Kidney tubule cell (primary cell): ENCODE measurements around the gene NDUFA11.
A peak's percentile ranks its signal among the peaks of the same experiment; 100 is the strongest.
"Not testable (repeated sequence)": the region's sequence is repeated elsewhere in the genome, so short reads cannot be mapped to it uniquely, and the experiment has no call there.

Source experiments
- DNase-seq: peaks from one replicate; pipeline ENCODE4 v3.0.0-alpha.2; 2018; ENCODE audit warnings: low spot score

NDUFA11 gene

GRCh38 chr19:5889288-5889971 is 14.2 kb downstream of the NDUFA11 start:
- DNase-seq, result no peak

- not testable (repeated sequence) for DNase-seq
Measured at GRCh38 chr19:5884065-5884811, 19.4 kb downstream of the NDUFA11 start.

- DNase-seq, result not testable (repeated sequence)
Measured at GRCh38 chr19:5883157-5883873, 20.3 kb downstream of the NDUFA11 start.

GRCh38 chr19:5882421-5882968 is 21.1 kb downstream of the NDUFA11 start:
- no peak for DNase-seq

- no peak for DNase-seq
Measured at GRCh38 chr19:5881543-5882299, 21.9 kb downstream of the NDUFA11 start.

- DNase-seq, result peak; percentile 73
Measured at GRCh38 chr19:5880604-5881078, 22.9 kb downstream of the NDUFA11 start.

GRCh38 chr19:5880196-5880595 is 23.4 kb downstream of the NDUFA11 start:
- DNase-seq, result no peak

GRCh38 chr19:5877882-5878281 is 25.7 kb downstream of the NDUFA11 start:
- no peak for DNase-seq

- DNase-seq, result no peak
Measured at GRCh38 chr19:5877427-5877826, 26.2 kb downstream of the NDUFA11 start.

GRCh38 chr19:5874496-5874895 is 29.1 kb downstream of the NDUFA11 start:
- peak; percentile 57 for DNase-seq

GRCh38 chr19:5873617-5874199 is 29.9 kb downstream of the NDUFA11 start:
- no peak for DNase-seq

- DNase-seq, result no peak
Measured at GRCh38 chr19:5870986-5871394, 32.6 kb downstream of the NDUFA11 start.

- DNase-seq, result no peak
Measured at GRCh38 chr19:5867201-5868136, 36.1 kb downstream of the NDUFA11 start.

GRCh38 chr19:5865772-5866171 is 37.8 kb downstream of the NDUFA11 start:
- no peak for DNase-seq

- no peak for DNase-seq
Measured at GRCh38 chr19:5864725-5865486, 38.7 kb downstream of the NDUFA11 start.

- DNase-seq, result no peak
Measured at GRCh38 chr19:5864013-5864720, 39.4 kb downstream of the NDUFA11 start.

GRCh38 chr19:5863030-5863665 is 40.4 kb downstream of the NDUFA11 start:
- DNase-seq, result no peak
